ENCODE data around the gene LSM8. TPM values are rescaled to one million over a fixed set of nuclear protein-coding genes. Genes with fewer than 3 reads are reported as not detected.

The LSM8 gene
- total and polyA plus RNA-seq, 2 experiments from 2014 or later, result 95.4 to 100 TPM

DNA sequence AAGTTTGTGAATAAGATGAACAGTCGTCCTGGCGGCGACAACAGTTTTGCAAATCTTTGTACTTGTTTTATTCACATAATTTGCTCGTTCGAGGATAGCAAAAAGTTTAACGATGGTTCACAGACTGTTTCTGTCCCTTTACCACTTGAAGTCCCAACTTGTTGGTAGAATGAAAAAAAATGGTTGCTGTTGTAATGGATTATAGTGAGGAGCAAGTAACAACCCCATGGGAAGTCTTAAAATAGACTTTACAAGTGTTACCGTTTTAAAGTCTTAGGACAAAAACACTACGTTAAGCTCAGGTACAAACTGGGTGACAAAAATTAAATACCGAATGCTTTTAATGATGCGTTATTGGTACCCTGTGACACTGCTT lies 589 bp downstream of the LSM8 start (continued):
- TF ChIP-seq, protein P1, sequence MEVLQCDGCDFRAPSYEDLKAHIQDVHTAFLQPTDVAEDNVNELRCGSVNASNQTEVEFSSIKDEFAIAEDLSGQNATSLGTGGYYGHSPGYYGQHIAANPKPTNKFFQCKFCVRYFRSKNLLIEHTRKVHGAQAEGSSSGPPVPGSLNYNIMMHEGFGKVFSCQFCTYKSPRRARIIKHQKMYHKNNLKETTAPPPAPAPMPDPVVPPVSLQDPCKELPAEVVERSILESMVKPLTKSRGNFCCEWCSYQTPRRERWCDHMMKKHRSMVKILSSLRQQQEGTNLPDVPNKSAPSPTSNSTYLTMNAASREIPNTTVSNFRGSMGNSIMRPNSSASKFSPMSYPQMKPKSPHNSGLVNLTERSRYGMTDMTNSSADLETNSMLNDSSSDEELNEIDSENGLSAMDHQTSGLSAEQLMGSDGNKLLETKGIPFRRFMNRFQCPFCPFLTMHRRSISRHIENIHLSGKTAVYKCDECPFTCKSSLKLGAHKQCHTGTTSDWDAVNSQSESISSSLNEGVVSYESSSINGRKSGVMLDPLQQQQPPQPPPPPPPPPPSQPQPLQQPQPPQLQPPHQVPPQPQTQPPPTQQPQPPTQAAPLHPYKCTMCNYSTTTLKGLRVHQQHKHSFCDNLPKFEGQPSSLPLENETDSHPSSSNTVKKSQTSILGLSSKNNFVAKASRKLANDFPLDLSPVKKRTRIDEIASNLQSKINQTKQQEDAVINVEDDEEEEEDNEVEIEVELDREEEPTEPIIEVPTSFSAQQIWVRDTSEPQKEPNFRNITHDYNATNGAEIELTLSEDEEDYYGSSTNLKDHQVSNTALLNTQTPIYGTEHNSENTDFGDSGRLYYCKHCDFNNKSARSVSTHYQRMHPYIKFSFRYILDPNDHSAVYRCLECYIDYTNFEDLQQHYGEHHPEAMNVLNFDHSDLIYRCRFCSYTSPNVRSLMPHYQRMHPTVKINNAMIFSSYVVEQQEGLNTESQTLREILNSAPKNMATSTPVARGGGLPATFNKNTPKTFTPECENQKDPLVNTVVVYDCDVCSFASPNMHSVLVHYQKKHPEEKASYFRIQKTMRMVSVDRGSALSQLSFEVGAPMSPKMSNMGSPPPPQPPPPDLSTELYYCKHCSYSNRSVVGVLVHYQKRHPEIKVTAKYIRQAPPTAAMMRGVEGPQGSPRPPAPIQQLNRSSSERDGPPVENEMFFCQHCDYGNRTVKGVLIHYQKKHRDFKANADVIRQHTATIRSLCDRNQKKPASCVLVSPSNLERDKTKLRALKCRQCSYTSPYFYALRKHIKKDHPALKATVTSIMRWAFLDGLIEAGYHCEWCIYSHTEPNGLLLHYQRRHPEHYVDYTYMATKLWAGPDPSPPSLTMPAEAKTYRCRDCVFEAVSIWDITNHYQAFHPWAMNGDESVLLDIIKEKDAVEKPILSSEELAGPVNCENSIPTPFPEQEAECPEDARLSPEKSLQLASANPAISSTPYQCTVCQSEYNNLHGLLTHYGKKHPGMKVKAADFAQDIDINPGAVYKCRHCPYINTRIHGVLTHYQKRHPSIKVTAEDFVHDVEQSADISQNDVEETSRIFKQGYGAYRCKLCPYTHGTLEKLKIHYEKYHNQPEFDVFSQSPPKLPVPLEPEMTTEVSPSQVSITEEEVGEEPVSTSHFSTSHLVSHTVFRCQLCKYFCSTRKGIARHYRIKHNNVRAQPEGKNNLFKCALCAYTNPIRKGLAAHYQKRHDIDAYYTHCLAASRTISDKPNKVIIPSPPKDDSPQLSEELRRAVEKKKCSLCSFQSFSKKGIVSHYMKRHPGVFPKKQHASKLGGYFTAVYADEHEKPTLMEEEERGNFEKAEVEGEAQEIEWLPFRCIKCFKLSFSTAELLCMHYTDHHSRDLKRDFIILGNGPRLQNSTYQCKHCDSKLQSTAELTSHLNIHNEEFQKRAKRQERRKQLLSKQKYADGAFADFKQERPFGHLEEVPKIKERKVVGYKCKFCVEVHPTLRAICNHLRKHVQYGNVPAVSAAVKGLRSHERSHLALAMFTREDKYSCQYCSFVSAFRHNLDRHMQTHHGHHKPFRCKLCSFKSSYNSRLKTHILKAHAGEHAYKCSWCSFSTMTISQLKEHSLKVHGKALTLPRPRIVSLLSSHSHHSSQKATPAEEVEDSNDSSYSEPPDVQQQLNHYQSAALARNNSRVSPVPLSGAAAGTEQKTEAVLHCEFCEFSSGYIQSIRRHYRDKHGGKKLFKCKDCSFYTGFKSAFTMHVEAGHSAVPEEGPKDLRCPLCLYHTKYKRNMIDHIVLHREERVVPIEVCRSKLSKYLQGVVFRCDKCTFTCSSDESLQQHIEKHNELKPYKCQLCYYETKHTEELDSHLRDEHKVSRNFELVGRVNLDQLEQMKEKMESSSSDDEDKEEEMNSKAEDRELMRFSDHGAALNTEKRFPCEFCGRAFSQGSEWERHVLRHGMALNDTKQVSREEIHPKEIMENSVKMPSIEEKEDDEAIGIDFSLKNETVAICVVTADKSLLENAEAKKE (CRISPR knock-in tag; IDR thresholded peaks at IDR 0.05), result no peak

DNA sequence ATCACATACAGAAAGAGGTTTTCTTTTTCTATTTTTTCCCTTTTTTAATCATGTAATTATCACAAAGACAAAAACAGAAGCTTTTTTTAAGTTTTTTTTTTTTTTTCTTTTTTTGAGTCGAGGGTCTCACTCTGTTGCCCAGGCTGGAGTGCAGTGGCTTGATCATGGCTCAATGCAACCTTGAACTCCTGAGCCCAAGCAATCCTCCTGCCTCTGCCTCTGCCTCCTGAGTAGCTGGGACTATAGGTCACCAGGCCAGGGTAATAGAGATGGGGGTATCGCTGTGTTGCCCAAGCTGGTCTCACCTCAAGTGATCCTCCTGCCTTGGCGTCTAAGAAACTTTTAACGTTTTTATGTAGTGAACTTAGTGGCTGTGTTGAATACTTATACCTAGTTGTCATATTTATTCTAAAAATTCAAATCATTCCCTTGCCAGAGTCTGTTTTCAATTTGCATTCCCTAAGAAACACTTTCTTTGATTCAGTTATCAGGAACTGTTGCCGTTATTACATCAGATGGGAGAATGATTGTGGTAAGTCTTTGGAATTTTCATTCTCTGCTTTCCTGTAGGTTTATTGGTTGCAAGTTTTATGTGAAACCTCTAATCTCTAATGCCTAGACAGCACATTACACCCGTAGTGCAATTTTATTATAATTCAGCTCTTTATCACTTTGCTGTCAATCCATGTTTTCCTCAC lies 1.3 kb downstream of the LSM8 start:
- H3K27me3 ChIP-seq (ENCODE audit: insufficient read depth), result no peaks in the 10 kb centered on the region
- no peaks in the 10 kb centered on the region for H3K4me1 ChIP-seq (ENCODE audit: insufficient read depth)
- ATAC-seq (no peak), DNase-seq (ENCODE audit: low spot score) (no peak)
- Mint-ChIP-seq H3K36me3 (ENCODE audit: low read depth) (peaks cover 49% of the 10 kb centered on the region), H3K4me1 (peaks cover 8% of the 10 kb centered on the region), H3K27ac (no peak overlapping the region), H3K4me3 (peak overlapping the region; percentile 95), H3K27me3 (ENCODE audit: insufficient read depth, low read depth, poor library complexity) (no peaks in the 10 kb centered on the region), H3K9me3 (no peaks in the 10 kb centered on the region)
- H2AFZ ChIP-seq, result no peak overlapping the region
- peaks cover 23% of the 10 kb centered on the region for H3K36me3 ChIP-seq (ENCODE audit: insufficient read depth)
- H3K27ac ChIP-seq (ENCODE audit: low read depth), result no peak overlapping the region
- H3K9me2 ChIP-seq (ENCODE audit: insufficient read depth), result no peaks in the 10 kb centered on the region
- peak overlapping the region; percentile 91 for H3K4me2 ChIP-seq
- no peaks in the 10 kb centered on the region for H3F3A ChIP-seq (replicated peaks; ENCODE audit: low read depth)
- H3K79me2 ChIP-seq (replicated peaks; ENCODE audit: insufficient read depth), result peaks cover 36% of the 10 kb centered on the region
- peak overlapping the region; percentile 83 for H3K4me3 ChIP-seq
- no peaks in the 10 kb centered on the region; the same call in 1 of the 2 replicates for H4K20me1 ChIP-seq (replicated peaks; ENCODE audit: insufficient read depth)
- TF ChIP-seq, protein P2, sequence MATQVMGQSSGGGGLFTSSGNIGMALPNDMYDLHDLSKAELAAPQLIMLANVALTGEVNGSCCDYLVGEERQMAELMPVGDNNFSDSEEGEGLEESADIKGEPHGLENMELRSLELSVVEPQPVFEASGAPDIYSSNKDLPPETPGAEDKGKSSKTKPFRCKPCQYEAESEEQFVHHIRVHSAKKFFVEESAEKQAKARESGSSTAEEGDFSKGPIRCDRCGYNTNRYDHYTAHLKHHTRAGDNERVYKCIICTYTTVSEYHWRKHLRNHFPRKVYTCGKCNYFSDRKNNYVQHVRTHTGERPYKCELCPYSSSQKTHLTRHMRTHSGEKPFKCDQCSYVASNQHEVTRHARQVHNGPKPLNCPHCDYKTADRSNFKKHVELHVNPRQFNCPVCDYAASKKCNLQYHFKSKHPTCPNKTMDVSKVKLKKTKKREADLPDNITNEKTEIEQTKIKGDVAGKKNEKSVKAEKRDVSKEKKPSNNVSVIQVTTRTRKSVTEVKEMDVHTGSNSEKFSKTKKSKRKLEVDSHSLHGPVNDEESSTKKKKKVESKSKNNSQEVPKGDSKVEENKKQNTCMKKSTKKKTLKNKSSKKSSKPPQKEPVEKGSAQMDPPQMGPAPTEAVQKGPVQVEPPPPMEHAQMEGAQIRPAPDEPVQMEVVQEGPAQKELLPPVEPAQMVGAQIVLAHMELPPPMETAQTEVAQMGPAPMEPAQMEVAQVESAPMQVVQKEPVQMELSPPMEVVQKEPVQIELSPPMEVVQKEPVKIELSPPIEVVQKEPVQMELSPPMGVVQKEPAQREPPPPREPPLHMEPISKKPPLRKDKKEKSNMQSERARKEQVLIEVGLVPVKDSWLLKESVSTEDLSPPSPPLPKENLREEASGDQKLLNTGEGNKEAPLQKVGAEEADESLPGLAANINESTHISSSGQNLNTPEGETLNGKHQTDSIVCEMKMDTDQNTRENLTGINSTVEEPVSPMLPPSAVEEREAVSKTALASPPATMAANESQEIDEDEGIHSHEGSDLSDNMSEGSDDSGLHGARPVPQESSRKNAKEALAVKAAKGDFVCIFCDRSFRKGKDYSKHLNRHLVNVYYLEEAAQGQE (IDR thresholded peaks at IDR 0.05; ENCODE audit: unreplicated experiment), result no peak
- TF ChIP-seq POLR2AphosphoS5 (IDR thresholded peaks at IDR 0.05; ENCODE audit: low read depth), result no peak
- no peak for TF ChIP-seq EZH2 (IDR thresholded peaks at IDR 0.05; ENCODE audit: low read depth, unreplicated experiment)
- no peak for TF ChIP-seq STAT1 (IDR thresholded peaks at IDR 0.05; ENCODE audit: unreplicated experiment)
- TF ChIP-seq, protein P3, sequence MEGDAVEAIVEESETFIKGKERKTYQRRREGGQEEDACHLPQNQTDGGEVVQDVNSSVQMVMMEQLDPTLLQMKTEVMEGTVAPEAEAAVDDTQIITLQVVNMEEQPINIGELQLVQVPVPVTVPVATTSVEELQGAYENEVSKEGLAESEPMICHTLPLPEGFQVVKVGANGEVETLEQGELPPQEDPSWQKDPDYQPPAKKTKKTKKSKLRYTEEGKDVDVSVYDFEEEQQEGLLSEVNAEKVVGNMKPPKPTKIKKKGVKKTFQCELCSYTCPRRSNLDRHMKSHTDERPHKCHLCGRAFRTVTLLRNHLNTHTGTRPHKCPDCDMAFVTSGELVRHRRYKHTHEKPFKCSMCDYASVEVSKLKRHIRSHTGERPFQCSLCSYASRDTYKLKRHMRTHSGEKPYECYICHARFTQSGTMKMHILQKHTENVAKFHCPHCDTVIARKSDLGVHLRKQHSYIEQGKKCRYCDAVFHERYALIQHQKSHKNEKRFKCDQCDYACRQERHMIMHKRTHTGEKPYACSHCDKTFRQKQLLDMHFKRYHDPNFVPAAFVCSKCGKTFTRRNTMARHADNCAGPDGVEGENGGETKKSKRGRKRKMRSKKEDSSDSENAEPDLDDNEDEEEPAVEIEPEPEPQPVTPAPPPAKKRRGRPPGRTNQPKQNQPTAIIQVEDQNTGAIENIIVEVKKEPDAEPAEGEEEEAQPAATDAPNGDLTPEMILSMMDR (conservative IDR thresholded peaks at IDR 0.05; ENCODE audit: low read depth in 2 of 2), result no peak
- no peak for TF ChIP-seq ZNF114 (CRISPR knock-in tag; IDR thresholded peaks at IDR 0.05)
